Stimulated activated CD4-positive, alpha-beta T cell treated with anti-CD3 and anti-CD28 coated beads, Interleukin-1b, Interleukin-23, amount 100 ng/mL, for 48 hours (primary cell): ENCODE measurements around the gene SLC7A14.
"Not testable (repeated sequence)": the region's sequence is repeated elsewhere in the genome, so short reads cannot be mapped to it uniquely, and the experiment has no call there.

Source experiments
- DNase-seq: peaks from one replicate; pipeline ENCODE4 v3.0.0-alpha.2; 2020

The SLC7A14 gene

GRCh38 chr3:170589113-170589512 is 3.2 kb upstream of the SLC7A14 start:
- no peak for DNase-seq

- no peak for DNase-seq
Measured at GRCh38 chr3:170585008-170585936, 603 bp downstream of the SLC7A14 start.

GRCh38 chr3:170584585-170585007 is 1.3 kb downstream of the SLC7A14 start:
- DNase-seq: peak; percentile 41

- DNase-seq: no peak
Measured at GRCh38 chr3:170579646-170580045, 6.2 kb downstream of the SLC7A14 start.

GRCh38 chr3:170572665-170573253 is 13.1 kb downstream of the SLC7A14 start:
- peak; percentile 33 for DNase-seq

GRCh38 chr3:170567598-170567997 is 18.3 kb downstream of the SLC7A14 start:
- DNase-seq: not testable (repeated sequence)

GRCh38 chr3:170566413-170566812 is 19.5 kb downstream of the SLC7A14 start:
- no peak for DNase-seq

- DNase-seq: no peak
Measured at GRCh38 chr3:170565495-170565894, 20.4 kb downstream of the SLC7A14 start.

- no peak for DNase-seq
Measured at GRCh38 chr3:170564664-170565063, 21.2 kb downstream of the SLC7A14 start.

- peak; percentile 29 for DNase-seq
Measured at GRCh38 chr3:170563712-170564423, 22.0 kb downstream of the SLC7A14 start.

- no peak for DNase-seq
Measured at GRCh38 chr3:170562080-170562479, 23.8 kb downstream of the SLC7A14 start.

GRCh38 chr3:170560717-170561382 is 25.0 kb downstream of the SLC7A14 start:
- DNase-seq: no peak

GRCh38 chr3:170560296-170560695 is 25.6 kb downstream of the SLC7A14 start:
- no peak for DNase-seq

- no peak for DNase-seq
Measured at GRCh38 chr3:170558427-170558826, 27.4 kb downstream of the SLC7A14 start.

- no peak for DNase-seq
Measured at GRCh38 chr3:170555329-170555728, 30.5 kb downstream of the SLC7A14 start.

- DNase-seq: no peak
Measured at GRCh38 chr3:170553788-170554757, 31.8 kb downstream of the SLC7A14 start.

GRCh38 chr3:170551252-170551651 is 34.6 kb downstream of the SLC7A14 start:
- no peak for DNase-seq

- no peak for DNase-seq
Measured at GRCh38 chr3:170542704-170543103, 43.2 kb downstream of the SLC7A14 start.

GRCh38 chr3:170539897-170540296 is 46.0 kb downstream of the SLC7A14 start:
- no peak for DNase-seq

GRCh38 chr3:170536712-170537111 is 49.2 kb downstream of the SLC7A14 start:
- no peak for DNase-seq

- no peak for DNase-seq
Measured at GRCh38 chr3:170534227-170534626, 51.6 kb downstream of the SLC7A14 start.

- DNase-seq: no peak
Measured at GRCh38 chr3:170532573-170532972, 53.3 kb downstream of the SLC7A14 start.
